GM19025 (cell line): Measurements from ENCODE around the gene SIX4.

ENCODE experiments used
- ATAC-seq: cut with Tn5 transposase; IDR thresholded peaks from one replicate; pipeline ENCODE4 v1.9.1; 2021; ENCODE audit warnings: mild to moderate bottlenecking, low read depth, moderate library complexity; ENCODE audit not compliant: unreplicated experiment

Gene SIX4

DNA sequence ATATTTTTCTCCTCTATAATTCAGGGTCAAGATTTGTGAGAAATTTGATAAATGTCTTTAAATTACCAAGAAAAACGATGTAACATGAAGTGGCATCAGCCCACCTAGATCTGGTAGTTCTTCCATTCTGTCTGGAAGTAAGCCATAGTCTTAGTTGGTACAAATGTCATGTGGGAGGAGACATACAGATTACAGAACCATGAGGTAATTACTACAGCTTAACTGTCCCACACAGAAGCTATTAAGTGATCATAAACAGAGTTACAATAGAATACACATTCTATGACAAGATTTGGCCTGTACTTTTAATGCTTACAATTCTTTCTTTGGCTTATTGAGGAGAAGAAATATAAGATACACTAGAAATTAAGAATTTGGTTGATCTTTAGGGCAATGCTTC lies 61.2 kb downstream of the SIX4 start:
- ATAC-seq: no peak

DNA sequence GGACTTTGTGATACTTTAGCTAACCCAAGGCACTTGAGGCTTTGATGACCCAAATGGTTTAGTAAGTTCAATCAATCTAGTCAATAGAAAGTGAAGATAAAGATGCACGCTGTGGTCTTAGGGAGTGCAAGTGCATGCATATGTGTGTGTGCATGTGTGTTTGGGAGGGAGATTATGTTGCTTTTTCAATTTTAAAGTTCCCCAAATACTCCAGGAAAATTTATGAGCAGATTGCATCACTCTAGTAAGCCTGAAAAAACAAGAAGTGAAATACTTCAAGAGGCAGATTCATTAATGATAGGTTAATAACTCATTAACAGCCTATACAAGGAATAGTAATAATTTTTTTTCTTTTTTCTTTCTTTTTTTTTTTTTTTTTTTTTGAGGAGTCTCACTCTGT lies 62.4 kb downstream of the SIX4 start:
- no peak for ATAC-seq
